Measurements from ENCODE around the gene ETNPPL.

The ETNPPL gene

GRCh38 chr4:108762559-108763225 is at the start of gene ETNPPL:
TSS of gene ETNPPL (minus strand) at chr4:108763053. CDS start at chr4:108762898, 155 bp downstream.
- DNase-seq: no peak

- DNase-seq: no peak
These were observed 48.6 kb upstream of the ETNPPL start for GRCh38 chr4:108811486-108811885.

- DNase-seq: no peak
These were observed 47.2 kb upstream of the ETNPPL start for GRCh38 chr4:108810087-108810486.

GRCh38 chr4:108804648-108805273 is 41.9 kb upstream of the ETNPPL start:
- DNase-seq: no peak

GRCh38 chr4:108799306-108799705 is 36.5 kb upstream of the ETNPPL start:
- DNase-seq: no peak

GRCh38 chr4:108796173-108796572 is 33.3 kb upstream of the ETNPPL start:
- DNase-seq: no peak

GRCh38 chr4:108795733-108796132 is 32.9 kb upstream of the ETNPPL start:
- no peak for DNase-seq

- DNase-seq: no peak
These were observed 31.3 kb upstream of the ETNPPL start for GRCh38 chr4:108794136-108794535.

GRCh38 chr4:108793415-108793814 is 30.6 kb upstream of the ETNPPL start:
- no peak for DNase-seq

- no peak for DNase-seq
These were observed 25.9 kb upstream of the ETNPPL start for GRCh38 chr4:108788731-108789130.

- DNase-seq: no peak
These were observed 24.9 kb upstream of the ETNPPL start for GRCh38 chr4:108787724-108788123.

GRCh38 chr4:108787106-108787505 is 24.3 kb upstream of the ETNPPL start:
- DNase-seq: no peak

GRCh38 chr4:108786351-108786750 is 23.5 kb upstream of the ETNPPL start:
- no peak for DNase-seq

GRCh38 chr4:108783665-108784463 is 21.0 kb upstream of the ETNPPL start:
- DNase-seq: no peak

GRCh38 chr4:108779958-108780357 is 17.1 kb upstream of the ETNPPL start:
- no peak for DNase-seq

GRCh38 chr4:108777388-108777787 is 14.5 kb upstream of the ETNPPL start:
- no peak for DNase-seq

- DNase-seq: no peak
These were observed 13.1 kb upstream of the ETNPPL start for GRCh38 chr4:108775921-108776320.

GRCh38 chr4:108774809-108775530 is 12.1 kb upstream of the ETNPPL start:
- no peak for DNase-seq

GRCh38 chr4:108772402-108772801 is 9.5 kb upstream of the ETNPPL start:
- no peak for DNase-seq

- no peak for DNase-seq
These were observed 3.2 kb upstream of the ETNPPL start for GRCh38 chr4:108766058-108766457.

- no peak for DNase-seq
These were observed 1.1 kb upstream of the ETNPPL start for GRCh38 chr4:108763986-108764385.

GRCh38 chr4:108763226-108763593 is 357 bp upstream of the ETNPPL start:
- no peak for DNase-seq

GRCh38 chr4:108758498-108758897 is 4.4 kb downstream of the ETNPPL start:
- DNase-seq: no peak
